Activated CD4-positive, alpha-beta T cell treated with anti-CD3 and anti-CD28 coated beads, Interleukin-2, Interleukin-4, amounts not matched to agents 100 ng/mL and 50 ng/mL, durations not matched to agents 16 hours and 8 hours (primary cell): ENCODE data around the gene RBFOX1.

ENCODE experiments used
- DNase-seq: peaks from one replicate; pipeline ENCODE4 v3.0.0-alpha.2; 2020; ENCODE audit warnings: low spot score

RBFOX1 gene

GRCh38 chr16:7602291-7602950 is 269.8 kb downstream of the RBFOX1 start:
- DNase-seq = no peak

GRCh38 chr16:7605812-7606211 is 273.2 kb downstream of the RBFOX1 start:
- no peak for DNase-seq

- no peak for DNase-seq
These were observed 280.0 kb downstream of the RBFOX1 start for GRCh38 chr16:7612671-7613070.

GRCh38 chr16:7613518-7613917 is 280.9 kb downstream of the RBFOX1 start:
- DNase-seq = no peak

GRCh38 chr16:7614021-7614795 is 281.6 kb downstream of the RBFOX1 start:
- DNase-seq = no peak

GRCh38 chr16:7615565-7615964 is 282.9 kb downstream of the RBFOX1 start:
- no peak for DNase-seq

- DNase-seq = no peak
These were observed 292.5 kb downstream of the RBFOX1 start for GRCh38 chr16:7624871-7625766.

- no peak for DNase-seq
These were observed 296.3 kb downstream of the RBFOX1 start for GRCh38 chr16:7628981-7629380.

GRCh38 chr16:7629571-7629970 is 296.9 kb downstream of the RBFOX1 start:
- DNase-seq = no peak

- no peak for DNase-seq
These were observed 304.8 kb downstream of the RBFOX1 start for GRCh38 chr16:7637446-7637845.

GRCh38 chr16:7638306-7638705 is 305.7 kb downstream of the RBFOX1 start:
- DNase-seq = no peak

- no peak for DNase-seq
These were observed 307.7 kb downstream of the RBFOX1 start for GRCh38 chr16:7640334-7640733.

- no peak for DNase-seq
These were observed 311.5 kb downstream of the RBFOX1 start for GRCh38 chr16:7644176-7644575.

GRCh38 chr16:7644811-7645210 is 312.2 kb downstream of the RBFOX1 start:
- DNase-seq = no peak

GRCh38 chr16:7646821-7647500 is 314.3 kb downstream of the RBFOX1 start:
- DNase-seq = no peak

- no peak for DNase-seq
These were observed 317.8 kb downstream of the RBFOX1 start for GRCh38 chr16:7650431-7650830.

- DNase-seq = no peak
These were observed 319.3 kb downstream of the RBFOX1 start for GRCh38 chr16:7651803-7652570.

GRCh38 chr16:7653746-7654461 is 321.3 kb downstream of the RBFOX1 start:
- no peak for DNase-seq

GRCh38 chr16:7675628-7676027 is 343.0 kb downstream of the RBFOX1 start:
- DNase-seq = no peak

- no peak for DNase-seq
These were observed 347.7 kb downstream of the RBFOX1 start for GRCh38 chr16:7680296-7680695.

GRCh38 chr16:7688811-7689210 is 356.2 kb downstream of the RBFOX1 start:
- DNase-seq = no peak
